Activated CD4-positive, CD25-positive, alpha-beta regulatory T cell treated with anti-CD3 and anti-CD28 coated beads, Interleukin-2, amount 50 U/mL, for 16 hours (primary cell): ENCODE measurements around the gene AASS.

ENCODE experiments used
- DNase-seq: peaks from one replicate; pipeline ENCODE4 v3.0.0-alpha.2; 2020; ENCODE audit warnings: low read depth, low spot score

The AASS gene

DNA sequence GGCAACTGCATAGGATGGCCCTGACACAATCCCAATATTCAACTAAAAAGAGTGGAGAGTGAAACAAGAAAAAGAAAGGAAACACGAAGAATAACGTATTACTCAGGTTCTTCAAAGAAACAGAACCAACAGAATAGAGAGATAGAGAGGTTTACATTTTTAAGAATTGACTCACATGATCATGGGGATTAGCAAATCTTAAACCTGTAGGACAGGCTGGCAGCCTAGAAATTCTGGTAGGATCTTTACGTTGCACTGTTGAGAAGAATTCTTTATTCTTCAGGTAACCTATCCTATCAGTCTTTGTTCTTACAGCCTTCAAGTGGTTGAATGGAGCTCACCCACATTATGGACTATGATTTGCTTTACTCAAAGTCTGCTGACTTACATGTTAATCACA is 103.9 kb downstream of the AASS start:
- no peak for DNase-seq

- DNase-seq: no peak
Measured at GRCh38 chr7:122038904-122039303, 105.1 kb downstream of the AASS start.

DNA sequence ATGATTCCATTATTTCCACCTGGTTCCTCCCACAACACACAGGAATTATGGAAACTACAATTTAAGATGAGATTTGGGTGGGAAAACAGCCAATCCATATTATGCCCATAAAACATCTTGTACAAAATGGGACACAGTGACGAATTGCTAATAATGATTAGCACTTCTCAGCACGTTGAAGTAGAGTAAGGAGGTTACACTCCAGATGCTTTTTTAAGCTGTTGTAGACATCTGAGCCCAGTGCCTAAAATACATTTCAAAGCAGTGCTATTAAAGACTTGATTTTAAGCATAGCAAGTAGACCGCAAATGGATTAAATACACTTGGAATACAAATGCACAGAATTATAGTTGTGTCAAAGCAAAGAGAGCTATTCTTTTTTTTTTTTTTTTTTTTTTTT is 105.9 kb downstream of the AASS start:
- DNase-seq: no peak

DNA sequence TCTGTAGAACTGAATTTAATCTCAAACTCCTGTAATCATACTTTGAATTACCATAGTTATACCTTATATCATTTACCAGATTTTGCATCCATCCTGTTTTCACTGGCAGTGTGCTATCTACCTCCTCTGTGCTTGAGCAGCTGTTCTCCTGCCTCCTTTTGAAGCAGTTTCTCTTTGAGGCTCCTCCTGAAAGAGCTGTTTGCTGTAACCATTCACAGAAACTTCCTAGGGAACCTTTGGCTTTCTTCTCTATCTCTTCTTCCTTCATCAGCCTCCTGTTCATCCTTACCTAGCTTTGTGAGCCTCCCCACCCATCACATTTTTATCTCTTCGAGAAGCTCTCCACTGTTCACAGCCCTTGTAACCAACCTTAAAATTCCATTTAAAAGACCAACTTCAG is 108.2 kb downstream of the AASS start:
- DNase-seq: no peak

DNA sequence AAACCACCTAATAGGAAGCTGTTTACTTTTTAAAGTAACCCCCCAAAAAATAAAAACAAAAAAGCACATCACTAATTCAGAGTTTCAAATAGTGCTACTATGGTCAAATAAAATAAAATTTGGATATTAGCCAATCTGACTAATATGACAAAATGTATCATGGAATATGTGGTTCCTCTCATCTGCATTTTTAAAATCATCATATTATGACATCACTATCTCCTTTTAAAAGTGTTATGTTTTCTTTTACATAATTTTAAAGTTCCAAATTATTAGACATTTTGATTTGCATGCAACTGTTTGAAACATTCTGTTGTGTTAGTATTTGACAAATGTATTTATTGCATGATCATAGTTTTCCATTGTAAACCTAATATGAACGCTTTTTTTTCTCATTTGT is 110.4 kb downstream of the AASS start:
- DNase-seq: no peak

GRCh38 chr7:122027058-122027457 is 117.0 kb downstream of the AASS start:
- DNase-seq: no peak
